Erythroblast (primary cell): ENCODE data around the gene DOCK2.

Source experiments
- GATA1 ChIP-seq: IDR thresholded peaks from 2 replicates; pipeline ENCODE4 v1.6.1; 2011; ENCODE audit warnings: low read depth, mild to moderate bottlenecking, control low read depth, low read length, moderate library complexity
- POLR2A ChIP-seq: IDR thresholded peaks from 2 replicates; pipeline ENCODE4 v1.6.1; 2011; ENCODE audit warnings: mild to moderate bottlenecking, low read length

- TF ChIP-seq POLR2A = no peak
- TF ChIP-seq GATA1 = no peak
These were observed 409.2 kb downstream of the DOCK2 start for GRCh38 chr5:170046241-170046640.
